NCI-H2107 treated with DMSO at 0.1 percent for 48 hours (cell line): ENCODE results near the gene LGALS1.

Source experiments
- DNase-seq: peaks from one replicate; lab custom pipeline; 2025; ENCODE audit not compliant: unreplicated experiment; lab: John Stamatoyannopoulos, UW

Gene LGALS1

DNA sequence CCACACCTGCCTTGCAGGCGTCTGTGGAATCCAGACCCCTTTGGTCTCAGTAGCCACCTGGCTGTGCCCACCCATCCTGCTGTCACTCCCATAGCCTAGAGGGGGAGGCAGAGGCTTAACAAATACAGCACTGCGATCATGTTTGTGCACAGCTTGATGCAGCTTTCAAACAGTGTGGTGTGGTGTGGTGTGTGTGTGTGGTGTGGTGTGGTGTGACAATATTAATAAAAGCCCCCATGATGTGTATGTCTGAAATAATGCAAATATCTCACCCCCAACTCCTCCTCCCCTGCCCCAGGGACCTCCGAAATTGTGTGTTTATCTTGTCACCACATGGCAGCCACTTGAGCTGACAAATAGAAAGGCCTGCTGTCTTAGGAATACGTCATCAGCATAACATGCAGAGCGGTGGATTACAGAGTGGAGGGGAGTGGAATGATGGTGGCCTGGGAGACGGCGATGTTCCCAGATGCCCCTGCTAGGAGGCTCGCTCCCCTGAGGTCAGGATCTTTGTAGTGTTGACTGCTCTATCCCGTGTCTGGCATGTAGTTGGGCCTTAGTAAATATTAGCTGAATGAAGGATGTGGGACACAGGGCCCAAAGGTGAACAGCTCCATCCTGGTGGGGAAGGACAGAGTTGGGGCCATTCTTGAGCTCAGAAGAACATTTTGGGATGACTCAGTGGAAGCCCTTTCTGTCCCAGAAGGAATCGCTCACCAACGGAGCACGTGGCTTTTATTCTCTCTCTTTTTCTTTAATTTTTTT, 14.1 kb upstream of the LGALS1 start:
- DNase-seq: peak; percentile 18

DNA sequence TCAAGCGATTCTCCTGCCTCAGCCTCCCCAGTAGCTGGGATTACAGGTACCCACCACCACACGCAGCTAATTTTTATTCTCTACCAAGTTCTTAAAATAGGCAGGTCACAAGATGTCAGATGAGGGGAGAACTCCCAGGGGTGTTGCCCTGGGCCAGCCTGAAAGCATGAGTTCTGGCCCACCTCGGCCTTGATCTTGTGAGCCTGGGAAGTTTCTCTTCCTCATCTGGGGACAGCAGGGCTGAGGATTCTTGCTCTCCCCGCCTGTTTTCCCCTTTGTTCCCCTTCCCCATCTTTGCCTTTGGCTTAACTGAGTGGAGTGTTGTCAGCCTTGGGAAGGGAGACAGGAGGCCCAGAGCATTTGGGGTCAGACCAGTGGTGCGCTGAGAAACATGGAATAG, 13.4 kb upstream of the LGALS1 start:
- no peak for DNase-seq

DNA sequence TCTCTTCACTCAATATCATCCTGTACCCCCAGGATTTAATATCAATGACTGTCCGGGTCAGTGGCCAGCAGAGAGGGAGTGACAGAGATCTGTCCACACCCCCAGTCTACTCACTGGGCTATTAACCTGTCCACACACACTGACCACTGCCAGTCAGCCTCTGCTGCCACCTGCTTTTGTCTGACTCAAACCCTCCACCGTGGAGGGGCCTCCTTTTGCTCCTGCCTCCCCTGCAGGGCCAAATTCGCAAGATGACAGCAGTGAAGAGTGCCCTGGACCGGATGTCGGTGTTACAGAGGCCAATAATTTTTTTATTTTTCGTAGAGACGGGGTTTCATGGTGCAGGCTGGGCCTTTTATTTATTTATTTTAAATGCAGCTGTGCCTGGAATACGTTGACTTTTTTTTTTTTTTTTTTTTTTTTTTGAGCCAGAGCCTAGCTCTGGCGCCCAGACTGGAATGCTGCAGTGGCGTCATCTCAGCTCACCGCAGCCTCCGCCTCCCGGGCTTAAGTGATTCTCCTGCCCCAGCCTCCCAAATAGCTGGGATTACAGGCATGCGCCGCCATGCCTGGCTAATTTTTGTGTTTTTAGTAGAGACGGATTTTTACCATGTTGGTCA, 11.8 kb upstream of the LGALS1 start:
- DNase-seq: no peak

DNA sequence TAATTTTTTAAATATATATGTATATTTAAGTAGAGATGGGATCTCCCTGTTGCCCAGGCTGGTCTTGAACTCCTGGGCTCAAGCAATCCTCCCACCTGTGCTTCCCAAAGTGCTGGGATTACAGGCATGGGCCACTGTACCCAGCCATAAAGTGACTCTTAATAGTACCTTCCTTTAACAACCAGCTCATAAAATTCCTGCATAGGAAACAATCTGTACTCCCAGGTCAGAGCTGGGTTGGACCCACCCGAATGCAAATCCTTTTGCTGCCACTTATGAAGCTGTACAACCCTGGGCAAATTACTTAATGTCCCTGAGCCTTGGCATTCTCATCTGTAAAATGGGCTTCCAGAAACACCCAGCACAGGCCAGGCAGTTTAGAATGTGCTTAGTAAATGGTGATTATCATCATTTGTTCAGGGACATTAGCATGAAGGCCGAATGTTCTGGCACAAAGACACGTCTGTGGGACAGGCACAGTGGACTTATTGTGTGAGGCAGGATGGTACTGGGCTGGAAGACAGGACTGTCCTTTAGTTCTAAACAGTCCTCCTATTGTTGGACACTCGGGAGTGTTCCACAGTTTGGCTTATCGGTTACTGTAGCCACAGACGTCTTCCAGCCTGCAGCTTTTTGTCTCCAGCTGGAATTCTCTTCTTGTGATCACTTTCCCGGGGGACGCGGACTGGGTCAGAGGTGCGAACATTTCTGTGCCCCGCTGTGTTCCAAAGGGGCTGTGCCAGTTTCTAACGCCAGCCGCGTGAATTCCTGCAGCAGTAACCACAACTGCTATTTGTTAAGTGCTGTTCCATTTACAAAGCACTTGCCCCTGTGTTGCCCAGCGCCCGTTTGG, 11.0 kb upstream of the LGALS1 start:
- DNase-seq: no peak

DNA sequence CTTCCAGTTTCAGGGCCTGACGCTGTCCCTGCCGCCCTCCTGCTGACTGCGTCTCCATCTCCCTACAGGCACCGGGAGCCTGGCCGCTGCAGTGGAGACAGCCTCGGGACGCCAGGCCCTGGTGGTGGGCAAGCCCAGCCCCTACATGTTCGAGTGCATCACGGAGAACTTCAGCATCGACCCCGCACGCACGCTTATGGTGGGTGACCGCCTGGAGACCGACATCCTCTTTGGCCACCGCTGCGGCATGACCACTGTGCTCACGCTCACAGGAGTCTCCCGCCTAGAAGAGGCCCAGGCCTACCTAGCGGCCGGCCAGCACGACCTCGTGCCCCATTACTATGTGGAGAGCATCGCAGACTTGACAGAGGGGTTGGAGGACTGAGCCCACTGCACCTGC, 9.9 kb upstream of the LGALS1 start:
- no peak for DNase-seq

DNA sequence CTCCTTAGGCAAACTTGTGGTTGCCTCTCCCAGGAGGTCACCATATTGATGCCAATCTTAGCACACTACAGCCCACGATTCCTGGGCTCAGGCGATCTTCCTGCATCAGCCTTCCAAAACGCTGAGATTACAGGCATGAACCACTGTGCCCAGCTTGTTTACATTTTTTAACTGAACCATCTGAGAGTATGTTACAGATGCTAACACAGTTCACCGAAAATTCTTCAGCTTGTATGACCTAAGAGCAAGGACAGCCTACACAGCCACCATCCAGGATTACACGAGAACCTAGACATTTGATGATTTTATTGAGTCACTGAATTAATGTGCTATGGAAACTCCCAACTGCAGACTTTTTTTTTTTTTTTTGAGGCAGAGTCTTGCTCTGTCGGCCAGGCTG, 5.8 kb upstream of the LGALS1 start:
- DNase-seq: no peak

DNA sequence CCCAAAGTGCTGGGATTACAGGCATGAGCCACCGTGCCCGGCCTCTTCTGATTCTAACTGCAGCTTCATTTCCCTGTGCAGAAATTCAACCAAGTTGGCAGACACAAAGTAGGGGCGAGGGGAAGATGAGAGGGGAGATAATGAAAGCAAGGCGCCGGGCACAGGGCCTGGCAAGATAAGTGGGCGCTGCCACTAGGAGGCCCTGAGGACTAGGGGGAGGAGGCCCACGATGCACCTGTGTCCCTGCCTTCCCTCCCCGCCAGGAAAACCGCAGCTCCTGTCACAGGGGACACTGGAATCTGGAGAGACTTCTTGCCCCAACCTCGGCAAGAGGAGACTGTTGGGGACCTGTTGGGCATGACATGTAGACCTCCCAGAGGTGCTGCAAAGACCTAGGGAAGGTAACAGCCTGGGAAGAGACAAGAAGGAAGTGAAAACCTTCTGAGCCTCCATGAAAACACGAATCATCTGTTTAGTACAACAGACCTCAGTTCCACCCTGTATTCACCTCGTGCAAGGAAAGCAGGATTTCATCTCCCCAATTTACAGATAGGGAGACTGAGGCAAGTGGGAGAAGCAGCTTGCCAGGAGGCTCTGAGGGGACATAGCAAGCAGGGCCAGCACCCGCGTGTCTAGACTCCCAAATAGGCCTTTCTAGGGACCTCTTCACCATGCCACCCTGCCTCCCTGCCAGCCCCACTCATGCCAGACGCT, 3.1 kb upstream of the LGALS1 start:
- DNase-seq: no peak

DNA sequence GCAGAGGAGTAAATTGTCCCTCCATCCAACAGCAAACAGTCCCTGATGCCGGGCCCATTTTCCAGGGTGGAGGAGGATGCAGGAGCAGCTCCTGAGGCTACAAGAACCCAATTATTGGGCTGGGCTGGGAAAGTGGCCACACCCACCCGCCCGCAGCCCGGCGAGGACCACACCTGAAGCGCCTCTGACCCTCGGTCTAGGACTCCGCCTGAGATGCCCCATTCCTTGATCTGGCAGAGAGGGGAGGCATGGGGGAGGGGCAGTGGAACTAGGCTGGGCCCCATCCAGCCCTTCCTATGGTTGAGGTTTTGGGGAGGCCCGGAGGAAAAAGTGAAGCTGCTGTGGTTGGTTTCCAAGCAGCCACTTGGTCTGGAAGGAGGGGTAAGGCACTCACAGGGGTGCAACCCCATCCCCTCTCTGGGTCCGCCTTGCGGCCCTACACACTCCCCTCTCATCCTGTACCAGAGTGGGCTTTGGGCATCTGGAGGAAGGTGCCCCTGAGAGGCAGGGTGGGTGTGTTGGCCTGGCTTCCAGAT, 2.4 kb upstream of the LGALS1 start:
- no peak for DNase-seq

DNA sequence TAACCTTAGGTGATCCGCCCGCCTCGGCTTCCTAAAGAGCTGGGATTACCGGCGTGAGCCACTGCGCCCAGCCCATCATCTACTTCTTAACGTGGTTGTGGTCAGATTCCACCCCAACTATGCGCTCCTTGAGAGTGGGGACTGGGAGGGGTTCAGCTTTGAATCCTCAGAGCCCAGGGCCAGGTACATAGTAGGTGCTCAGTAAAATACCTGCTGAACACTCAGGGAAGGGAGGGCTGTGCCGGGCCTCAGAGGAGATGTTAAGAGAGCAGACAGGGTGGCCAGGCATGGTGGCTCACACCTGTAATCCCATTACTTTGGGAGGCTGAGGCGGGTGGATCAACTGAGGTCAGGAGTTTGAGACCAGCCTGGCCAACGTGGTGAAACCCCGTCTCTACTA, 1.2 kb upstream of the LGALS1 start:
- DNase-seq: no peak

DNA sequence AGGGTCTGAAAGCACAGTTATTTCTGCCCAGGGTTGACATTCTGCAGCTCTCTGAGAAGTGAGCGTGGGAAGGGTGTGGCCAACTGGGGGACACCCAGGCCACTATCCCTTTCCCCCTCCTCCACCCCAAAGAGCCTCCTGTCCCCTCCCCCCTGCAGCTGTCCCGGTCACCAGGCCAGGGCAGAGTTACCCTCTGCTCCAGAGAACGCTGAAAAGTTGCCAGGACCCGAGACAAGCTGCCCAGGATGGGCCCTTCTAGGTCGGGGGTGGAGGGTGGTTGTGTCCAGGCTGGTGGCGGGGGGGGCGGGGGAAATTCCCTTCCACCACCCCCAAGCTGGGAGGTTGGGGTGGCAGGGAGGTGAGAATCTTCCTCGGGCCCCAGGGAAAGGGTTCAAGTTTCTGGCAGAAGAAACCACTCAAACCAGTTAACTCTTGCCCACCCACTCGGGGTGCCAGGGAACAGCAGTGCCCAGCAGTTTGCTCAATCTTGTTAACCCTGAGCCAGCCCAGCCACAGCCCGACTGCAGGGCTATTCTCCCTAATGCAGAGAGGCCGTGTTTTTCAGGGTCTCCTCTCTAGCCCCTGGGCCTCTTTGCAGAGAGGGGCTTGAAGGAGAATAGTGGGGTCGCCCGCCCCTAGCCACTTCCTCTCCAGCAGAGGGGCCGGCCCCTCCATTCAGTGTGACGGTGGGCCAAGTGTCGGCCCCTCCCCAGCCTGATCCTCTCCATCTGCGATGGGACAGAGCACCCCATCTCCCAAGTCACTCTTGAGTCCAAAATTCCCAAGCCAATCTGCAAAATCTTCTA, 697 bp downstream of the LGALS1 start:
- DNase-seq: no peak

DNA sequence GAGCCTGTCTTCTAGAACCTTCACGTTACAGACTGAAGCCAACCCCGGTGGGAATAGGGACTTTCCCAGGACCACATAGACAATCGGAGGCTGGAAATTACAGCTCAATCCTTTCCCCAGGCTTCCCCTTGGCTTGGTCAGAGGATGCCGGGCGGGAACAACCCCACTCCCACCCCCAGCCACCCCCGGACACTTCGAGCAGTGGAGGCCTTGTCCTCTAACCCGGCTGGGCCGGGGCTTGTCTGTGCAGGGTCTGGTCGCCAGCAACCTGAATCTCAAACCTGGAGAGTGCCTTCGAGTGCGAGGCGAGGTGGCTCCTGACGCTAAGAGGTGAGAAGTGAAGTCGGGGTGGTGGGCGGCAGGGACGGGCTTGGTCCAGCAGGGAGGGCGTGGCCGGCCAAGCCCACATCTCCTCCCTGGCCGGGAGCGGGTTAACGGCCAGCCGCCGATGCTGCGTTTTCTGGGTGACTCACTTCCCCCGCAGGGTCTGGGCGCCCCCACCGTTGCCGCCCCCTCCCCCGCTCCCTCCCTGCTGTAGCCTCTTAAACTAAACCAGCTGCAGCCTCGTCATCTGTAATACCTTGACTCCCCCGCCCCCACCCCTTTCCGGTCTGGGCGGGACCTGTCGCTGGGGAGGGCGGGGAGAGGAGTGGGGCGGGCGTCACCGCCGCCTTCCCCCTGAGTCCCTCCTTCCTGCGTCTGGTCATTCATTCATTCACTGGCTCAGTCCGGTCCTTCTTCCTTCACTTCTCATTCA, 1.5 kb downstream of the LGALS1 start:
- no peak for DNase-seq

DNA sequence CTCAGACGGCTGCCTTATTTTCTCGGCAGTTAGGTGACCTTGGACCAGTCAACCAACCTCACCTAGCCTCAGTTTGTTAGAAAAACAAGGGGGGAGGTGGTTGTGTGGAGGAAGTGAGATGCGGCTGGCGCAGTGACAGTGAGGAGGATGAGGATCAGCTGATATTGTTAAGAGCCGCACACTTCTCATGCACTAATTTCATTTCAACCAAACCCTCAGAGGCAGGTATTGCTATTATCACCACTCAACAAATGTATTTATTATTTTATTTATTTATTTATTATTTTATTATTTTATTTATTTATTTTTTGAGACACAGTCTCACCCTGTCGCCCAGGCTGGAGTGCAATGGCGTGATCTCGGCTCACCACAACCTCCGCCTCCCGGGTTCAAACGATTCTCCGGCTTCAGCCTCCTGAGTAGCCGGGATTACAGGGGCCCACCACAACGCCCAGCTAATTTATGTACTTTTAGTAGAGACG, 2.1 kb downstream of the LGALS1 start:
- no peak for DNase-seq

DNA sequence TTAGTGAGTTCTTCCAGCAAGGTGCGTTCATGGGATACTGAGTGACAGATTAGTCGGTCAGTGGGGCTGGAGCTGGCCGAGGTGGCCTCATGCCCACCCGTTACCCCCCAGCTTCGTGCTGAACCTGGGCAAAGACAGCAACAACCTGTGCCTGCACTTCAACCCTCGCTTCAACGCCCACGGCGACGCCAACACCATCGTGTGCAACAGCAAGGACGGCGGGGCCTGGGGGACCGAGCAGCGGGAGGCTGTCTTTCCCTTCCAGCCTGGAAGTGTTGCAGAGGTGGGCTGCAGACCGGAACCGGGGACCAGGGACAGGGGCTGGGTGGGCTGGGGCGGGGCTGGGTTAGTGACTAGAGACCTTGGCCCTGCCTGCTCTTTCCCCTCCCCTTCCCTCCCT, 2.9 kb downstream of the LGALS1 start:
- DNase-seq: no peak

DNA sequence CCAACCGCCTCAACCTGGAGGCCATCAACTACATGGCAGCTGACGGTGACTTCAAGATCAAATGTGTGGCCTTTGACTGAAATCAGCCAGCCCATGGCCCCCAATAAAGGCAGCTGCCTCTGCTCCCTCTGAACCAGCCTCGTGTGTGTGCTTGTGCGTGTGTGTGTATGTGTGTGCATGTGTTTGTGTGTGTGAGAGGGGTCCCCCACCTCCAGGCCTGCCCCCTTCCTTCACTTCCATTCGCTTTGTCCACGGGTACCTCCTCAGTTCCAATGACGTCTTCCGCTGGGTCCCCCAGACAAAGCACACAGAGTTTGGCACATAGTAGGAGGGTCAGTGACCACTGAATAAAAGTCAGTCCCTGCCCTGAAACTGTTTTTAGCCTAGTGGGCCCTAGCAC, 4.2 kb downstream of the LGALS1 start:
- DNase-seq: no peak

DNA sequence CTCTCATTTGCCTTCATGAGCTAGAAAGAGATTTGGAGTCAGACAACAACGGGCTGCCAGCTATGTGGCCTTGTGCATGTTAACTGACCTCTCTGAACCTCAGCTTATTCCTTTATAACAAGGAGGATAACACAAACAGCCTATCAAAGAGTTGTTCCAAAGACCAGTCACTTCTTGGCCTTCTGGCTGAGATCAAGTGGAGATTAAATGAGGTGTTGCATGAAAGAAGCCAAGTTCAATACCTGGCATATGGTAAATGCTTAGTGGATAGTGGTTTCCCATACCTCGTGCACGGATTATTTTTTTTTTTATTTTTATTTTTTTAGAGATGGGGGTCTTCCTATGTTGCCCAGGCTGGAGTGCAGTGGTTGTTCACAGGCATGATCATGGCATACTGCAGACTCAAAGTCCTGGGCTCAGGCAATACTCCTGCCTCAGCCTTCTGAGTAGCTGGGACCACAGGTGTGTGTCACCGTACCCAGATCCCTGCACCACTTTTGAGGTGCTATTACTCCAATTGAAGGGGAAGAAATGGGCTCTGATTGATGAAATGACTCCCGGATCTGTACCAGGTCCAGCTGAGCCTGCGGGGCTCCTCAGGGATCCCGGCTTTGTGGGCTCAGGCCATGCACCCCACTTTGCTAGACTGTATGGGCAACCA, 4.9 kb downstream of the LGALS1 start:
- DNase-seq: no peak

DNA sequence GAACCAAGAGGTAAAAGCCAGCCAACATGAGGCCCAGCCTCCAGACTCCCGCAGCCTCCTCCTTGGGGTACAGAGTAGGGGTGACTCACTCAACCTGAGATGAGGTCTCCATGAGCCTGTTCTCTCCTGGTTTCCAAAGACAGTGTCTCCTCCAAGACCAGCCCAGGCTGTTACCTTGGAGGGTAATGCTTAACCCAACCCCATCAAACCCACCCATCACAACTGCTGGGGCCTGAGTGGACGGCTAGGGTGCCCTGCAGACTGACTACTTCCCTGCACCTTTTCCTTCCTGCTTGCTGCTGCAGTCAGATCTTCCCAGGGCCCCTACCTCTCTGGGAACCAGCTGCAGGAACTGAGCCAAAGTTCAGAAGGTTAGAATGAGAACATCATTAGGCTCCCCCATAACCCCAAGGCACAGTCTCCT, 5.6 kb downstream of the LGALS1 start:
- no peak for DNase-seq

DNA sequence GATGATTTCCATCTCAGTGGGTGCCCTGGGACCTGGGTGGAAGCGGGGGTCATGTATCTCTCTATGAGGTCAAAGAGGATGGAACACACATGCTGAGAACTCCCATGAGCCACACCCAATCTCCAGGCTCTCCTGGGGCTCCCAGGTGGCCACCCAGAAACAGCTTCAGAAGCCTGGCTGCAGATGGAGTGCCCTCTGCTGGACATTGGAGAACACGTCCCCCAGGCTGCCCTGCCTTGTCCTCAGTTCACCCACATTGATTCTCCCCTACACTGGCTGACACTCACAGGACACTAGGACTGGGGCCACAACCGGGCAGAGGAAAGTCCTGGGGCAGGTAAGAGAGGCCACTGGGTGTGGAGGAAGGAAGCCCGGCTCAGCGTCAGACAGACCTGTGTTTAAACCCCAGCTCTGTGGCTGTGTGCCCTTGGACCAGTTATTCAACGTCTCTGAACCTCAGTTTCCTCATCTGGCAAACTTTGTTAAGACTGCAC, 6.2 kb downstream of the LGALS1 start:
- DNase-seq: no peak

DNA sequence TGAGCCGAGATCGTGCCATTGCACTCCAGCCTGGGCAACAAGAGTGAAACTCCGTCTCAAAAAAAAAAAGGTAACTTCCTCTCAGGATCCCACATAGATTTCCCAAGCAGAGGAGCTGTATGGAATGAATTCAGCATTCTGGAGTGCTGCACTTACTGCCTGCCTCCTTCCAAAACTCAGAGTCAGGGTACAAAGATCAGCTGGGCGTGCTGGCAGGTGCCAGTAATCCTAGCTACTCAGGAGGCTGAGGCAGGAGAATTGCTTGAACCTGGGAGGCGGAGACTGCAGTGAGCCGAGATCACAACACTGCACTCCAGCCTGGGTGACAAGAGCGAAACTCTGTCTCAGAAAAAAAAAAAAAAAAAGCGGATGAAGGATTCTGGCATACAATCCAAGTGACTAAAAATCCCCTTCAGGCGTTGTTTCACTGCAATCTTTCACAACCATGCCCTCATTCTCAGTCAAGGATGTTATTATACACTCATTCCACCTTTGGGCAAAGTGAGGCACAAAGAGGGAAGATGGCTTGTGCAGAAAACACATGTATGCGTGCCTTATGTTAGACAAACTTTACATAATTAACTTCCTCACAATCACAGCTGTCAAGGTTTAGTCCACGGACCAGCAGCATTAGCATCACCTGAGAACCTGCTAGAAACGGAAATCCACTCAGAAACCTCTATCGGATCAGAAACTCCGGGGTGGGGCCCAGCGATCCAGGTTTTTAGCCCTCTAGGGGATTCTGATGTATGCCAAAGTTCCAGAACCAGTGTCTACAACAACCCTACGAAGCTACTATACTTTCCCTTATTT, 9.6 kb downstream of the LGALS1 start:
- DNase-seq: no peak
